GM21447 (cell line): Measurements from ENCODE around the gene DNAJA3.

Experiments used
- ATAC-seq: cut with Tn5 transposase; IDR thresholded peaks from one replicate; pipeline ENCODE4 v1.9.1; 2021; ENCODE audit not compliant: unreplicated experiment

The DNAJA3 gene

DNA sequence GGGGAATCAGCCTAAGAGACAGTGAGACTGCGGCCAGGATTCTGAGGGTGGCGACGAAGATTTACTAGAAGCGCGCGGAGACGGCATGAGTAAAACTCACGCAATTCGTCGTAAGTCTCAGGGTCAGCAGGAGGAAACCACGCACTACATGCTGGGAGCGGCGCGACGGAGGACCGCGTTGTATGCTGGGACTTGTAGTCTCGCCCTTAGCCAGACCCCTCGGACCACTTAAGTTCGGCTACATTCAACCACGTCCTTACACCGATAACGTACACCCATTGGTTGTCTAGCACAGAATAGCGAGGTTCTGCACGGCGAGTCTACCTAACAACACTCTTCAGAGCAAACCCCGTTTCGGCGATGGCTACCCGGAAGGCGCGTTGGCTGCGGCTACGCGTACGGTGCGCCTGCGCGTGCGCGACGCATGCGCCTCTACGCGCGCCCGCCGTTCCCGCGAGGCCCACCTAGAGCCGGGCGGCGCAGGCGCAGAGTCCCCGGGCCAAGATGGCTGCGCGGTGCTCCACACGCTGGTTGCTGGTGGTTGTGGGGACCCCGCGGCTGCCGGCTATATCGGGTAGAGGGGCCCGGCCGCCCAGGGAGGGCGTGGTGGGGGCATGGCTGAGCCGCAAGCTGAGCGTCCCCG is at the start of gene DNAJA3:
Gene DNAJA3, plus strand, starts transcription at position 491 of the 643 bp plus-strand sequence. Its CDS starts 14 bp downstream, at position 505.
- peak; percentile 87 for ATAC-seq

DNA sequence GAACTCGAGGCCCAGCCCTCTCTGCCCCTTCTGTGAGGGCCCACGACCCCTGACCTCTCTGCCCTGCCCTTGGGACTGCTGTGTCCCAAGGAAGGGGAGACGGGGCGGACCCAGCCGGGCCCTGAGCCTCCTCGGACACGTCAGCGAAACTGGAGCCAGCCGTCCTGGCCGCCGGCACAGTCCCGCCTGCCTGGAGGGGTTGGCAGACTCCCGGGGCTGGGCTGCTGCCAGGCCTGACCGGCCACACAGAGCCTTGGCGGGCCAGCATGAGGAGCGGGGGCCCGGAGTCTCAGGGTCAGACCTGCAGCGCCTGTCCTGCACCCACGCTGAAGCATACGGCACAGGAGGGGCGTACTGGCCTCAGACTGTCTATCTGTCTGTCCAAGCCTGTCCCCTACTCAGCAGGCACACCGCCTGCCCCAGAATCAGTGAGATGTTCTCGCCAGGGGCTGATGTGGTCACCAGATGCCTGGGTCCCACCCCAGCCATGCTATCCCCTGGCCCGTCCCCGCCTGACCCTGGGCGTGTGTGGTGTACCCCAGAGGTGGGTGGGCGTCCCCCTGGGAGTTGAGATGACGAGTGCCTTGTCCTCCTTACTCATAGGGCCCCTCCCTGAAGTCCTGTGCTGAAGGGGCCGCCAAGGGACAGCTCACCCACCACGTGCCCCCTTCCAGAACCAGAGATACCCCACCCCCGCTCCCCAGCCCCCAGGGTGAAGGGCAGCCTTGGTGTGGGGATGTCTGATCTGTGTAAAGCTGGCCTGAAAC is 49.4 kb upstream of the DNAJA3 start:
- ATAC-seq, result no peak

DNA sequence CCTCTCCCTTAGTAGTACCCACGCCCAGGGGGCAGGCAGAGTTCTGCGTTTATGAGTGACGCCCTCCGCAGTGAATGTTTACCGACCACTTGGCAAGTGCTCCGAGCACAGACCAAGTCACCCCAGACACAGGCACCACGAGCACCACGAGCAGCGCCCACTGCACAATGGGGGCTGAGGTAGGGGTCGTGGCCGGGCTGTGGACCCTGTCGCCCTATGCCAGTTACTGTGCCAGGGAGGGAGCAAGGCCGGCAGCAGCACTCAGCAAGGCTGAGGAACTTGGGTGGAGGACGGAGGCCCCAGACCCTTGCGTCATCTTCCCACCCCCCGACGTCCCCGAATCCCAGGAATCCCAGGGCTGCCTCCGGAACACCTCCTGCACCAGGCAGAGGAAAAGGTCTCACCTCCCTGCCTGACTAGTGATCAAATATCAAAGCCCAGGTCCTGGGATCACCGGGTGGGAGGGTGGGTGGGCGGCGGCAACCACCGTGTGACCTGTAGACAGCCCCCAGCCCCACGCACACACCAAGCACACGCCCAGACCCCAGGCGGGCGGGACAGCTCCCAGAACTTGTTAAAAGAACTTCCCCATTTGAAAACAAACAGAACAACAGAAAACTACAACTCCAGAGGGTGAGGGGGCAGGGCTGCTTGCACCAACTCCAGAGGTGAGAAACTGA is 48.6 kb upstream of the DNAJA3 start:
- no peak for ATAC-seq

DNA sequence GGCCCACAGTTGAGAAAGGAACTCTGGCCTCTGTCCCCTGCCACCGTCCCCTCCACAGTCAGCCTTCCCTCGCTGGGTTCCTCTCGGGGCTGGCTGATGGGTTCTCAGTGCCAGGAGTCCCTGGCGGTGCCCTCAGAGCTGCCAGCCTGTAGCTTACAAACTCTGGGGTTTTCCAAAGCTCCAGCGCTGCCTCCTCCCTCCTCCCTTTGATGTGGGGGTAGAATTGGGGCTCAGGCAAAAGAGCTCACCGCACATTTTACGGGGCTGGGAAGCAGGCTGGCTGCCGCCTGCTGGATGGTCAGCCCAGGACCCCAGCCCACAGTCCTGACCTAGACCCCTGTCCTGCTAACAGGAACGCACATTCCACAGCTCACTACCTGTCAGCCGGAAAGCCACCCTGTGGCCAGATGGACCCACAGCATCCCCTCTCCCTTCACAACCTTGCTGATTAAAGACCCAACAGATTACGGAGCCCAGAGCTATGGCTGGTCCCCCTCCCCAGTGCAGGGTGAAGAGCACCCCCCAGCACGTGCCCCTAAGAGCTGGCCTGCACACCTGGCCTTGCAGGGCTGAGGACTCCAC is 48.0 kb upstream of the DNAJA3 start:
- ATAC-seq, result no peak

DNA sequence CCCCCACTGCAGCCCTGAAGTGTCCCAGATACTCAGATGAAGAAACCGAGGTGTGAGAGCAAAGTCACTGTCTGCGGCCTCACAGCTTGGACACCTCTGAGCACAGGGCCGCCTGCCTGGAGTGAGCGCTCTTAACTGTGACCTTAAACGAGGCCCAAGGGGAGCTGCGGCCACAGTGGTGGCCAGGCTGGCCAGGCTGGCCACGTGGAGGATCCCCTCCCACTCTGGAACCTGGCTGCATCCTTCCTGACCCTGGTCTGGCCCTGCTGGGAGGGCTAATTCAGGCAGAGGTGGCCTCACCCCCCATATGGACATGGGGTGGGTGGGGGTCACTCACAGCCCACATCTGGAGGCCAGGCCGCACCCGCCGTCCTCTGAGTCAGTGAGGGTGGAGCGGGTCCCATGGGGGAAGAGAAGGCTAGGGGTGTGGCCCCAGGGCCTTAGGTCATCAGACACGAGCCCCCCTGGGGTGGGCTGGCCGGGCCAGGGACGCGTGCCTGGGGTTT is 47.5 kb upstream of the DNAJA3 start:
- no peak for ATAC-seq

DNA sequence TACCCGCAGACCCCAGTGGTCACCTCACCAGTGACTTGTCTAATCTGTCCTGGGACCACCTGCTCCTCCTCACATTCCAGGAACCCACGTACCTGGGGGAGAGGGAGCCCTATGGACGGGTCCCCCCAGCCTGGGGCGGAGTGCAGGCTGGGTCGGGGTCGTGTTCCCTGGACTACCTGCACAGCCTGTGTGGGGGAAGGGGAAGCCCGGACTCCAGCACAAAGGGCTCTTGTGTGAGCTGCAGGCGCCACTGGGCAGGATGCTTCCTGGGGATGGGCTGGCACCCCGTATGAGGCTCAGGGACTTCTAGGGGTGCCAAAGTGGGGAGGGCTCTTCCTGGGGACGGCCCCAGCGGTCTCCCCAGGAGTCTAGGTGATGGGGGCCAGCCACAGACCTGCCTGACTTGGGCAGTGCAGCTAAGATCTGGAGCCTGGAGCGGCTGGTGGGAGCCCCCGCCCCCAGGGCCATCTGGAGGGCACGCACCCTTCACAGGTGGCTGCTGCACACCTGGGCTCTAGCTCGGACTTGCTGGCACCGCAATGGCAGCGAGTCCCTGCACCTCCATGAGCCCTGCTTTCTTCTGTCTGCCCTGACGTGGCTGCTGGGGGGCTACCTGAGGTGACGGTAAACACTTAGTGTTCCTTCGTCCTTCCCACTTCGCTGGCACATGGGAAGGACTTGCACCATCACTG is 46.5 kb upstream of the DNAJA3 start:
- no peak for ATAC-seq

DNA sequence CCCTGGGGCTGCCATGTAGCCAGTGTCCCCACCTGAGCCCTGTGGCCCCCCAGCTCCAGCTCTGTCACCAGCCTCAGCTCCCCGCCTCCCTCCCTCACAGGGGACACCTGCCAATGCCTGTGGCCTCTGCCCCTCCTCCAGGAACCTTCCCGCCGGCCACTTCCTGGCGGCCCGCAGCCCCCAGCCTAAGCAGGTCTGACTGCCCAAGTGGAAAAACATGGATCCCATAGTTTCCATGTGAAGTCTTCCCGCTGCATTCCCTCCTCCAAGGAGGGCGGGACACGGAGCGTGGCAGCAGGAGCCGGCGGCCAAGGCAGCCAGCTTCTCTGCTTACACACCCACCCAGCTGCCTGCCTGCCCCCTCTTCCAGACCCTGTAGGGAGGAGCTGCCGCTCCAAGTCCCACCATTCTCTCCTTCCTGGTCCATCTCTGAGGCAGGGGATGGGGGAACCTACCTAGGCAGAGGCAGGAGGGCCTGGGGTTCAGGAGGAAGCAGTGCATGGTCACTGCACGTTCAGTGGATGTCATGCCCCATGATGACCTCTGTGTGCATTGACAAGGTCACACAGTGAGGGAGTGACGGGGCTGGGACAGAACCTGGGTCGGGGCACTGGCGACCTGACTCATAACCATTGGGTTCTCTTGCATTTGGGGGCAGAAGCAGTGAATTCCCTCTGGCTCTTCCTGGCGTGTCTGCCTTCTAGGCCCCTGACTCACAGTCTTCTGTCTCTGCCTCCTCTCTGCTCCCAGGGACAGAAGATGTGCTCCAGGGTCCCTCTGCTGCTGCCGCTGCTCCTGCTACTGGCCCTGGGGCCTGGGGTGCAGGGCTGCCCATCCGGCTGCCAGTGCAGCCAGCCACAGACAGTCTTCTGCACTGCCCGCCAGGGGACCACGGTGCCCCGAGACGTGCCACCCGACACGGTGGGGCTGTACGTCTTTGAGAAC is 45.3 kb upstream of the DNAJA3 start:
- ATAC-seq, result no peak

DNA sequence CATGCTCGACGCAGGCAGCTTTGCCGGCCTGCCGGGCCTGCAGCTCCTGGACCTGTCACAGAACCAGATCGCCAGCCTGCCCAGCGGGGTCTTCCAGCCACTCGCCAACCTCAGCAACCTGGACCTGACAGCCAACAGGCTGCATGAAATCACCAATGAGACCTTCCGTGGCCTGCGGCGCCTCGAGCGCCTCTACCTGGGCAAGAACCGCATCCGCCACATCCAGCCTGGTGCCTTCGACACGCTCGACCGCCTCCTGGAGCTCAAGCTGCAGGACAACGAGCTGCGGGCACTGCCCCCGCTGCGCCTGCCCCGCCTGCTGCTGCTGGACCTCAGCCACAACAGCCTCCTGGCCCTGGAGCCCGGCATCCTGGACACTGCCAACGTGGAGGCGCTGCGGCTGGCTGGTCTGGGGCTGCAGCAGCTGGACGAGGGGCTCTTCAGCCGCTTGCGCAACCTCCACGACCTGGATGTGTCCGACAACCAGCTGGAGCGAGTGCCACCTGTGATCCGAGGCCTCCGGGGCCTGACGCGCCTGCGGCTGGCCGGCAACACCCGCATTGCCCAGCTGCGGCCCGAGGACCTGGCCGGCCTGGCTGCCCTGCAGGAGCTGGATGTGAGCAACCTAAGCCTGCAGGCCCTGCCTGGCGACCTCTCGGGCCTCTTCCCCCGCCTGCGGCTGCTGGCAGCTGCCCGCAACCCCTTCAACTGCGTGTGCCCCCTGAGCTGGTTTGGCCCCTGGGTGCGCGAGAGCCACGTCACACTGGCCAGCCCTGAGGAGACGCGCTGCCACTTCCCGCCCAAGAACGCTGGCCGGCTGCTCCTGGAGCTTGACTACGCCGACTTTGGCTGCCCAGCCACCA is 44.4 kb upstream of the DNAJA3 start:
- ATAC-seq, result no peak

DNA sequence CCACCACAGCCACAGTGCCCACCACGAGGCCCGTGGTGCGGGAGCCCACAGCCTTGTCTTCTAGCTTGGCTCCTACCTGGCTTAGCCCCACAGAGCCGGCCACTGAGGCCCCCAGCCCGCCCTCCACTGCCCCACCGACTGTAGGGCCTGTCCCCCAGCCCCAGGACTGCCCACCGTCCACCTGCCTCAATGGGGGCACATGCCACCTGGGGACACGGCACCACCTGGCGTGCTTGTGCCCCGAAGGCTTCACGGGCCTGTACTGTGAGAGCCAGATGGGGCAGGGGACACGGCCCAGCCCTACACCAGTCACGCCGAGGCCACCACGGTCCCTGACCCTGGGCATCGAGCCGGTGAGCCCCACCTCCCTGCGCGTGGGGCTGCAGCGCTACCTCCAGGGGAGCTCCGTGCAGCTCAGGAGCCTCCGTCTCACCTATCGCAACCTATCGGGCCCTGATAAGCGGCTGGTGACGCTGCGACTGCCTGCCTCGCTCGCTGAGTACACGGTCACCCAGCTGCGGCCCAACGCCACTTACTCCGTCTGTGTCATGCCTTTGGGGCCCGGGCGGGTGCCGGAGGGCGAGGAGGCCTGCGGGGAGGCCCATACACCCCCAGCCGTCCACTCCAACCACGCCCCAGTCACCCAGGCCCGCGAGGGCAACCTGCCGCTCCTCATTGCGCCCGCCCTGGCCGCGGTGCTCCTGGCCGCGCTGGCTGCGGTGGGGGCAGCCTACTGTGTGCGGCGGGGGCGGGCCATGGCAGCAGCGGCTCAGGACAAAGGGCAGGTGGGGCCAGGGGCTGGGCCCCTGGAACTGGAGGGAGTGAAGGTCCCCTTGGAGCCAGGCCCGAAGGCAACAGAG is 43.5 kb upstream of the DNAJA3 start:
- ATAC-seq, result no peak

DNA sequence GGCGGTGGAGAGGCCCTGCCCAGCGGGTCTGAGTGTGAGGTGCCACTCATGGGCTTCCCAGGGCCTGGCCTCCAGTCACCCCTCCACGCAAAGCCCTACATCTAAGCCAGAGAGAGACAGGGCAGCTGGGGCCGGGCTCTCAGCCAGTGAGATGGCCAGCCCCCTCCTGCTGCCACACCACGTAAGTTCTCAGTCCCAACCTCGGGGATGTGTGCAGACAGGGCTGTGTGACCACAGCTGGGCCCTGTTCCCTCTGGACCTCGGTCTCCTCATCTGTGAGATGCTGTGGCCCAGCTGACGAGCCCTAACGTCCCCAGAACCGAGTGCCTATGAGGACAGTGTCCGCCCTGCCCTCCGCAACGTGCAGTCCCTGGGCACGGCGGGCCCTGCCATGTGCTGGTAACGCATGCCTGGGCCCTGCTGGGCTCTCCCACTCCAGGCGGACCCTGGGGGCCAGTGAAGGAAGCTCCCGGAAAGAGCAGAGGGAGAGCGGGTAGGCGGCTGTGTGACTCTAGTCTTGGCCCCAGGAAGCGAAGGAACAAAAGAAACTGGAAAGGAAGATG is 42.8 kb upstream of the DNAJA3 start:
- ATAC-seq, result no peak

DNA sequence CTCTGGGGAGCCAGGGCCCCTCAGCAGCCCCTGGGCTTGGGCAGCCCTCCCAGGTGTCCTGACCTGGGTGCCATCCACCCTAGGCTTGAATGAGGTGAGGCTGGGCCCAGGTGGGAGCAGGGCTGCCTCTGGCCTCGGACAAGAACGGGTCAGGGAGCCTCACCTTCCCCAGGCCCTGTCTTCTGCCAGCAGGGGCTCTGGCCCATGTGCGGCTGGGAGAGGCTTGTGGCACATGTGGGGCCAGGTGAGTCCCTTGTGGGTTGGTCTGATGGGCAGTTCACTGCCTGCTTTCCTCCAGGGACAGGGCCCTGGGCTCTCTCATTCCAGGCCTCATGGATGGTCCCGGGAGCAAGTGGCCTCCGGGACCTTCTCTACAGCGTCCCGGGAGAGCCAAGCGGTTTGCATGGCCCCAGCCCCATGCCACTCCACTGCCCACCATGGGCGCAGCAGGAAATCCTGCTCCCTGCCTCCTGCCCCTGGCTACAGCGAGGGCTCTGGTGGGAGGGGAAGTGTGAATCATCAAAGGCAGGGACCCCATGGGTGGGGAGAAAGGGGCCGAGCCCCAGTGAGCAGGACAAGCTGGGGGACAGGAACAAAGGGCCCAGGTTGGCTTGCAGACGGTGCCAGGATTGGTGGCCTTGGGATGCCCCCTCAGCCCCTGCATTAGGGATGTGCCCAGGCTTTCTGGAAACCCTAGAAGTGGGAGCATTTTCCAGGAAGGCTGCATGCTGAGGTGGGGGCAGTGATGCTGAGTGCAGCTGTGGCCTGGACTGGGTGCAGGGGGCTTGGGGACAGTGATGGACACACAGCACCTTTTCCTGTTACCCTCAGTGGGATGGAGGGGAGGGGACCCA is 41.9 kb upstream of the DNAJA3 start:
- no peak for ATAC-seq

DNA sequence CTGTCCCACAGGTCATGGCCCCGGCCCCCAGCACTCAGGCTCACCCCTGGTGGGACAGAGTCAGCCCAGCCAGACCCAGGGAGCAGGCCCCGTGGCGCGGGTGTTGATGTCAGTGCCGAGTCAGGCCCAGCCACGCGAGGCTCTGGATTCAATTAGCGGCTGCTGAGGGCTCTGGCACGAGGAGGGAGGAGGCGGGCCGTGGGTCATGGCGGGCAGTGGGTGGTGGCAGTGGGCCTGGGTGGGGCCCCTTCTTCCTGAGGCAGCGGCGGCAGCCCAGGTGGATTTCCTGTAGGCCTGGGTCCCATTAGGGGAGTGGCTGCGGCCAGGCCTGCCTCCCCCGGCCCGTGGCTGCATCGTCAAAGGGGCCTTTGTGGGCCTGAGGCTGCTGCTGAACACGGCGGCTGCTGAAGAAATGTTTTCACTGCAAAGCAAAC is 41.1 kb upstream of the DNAJA3 start:
- ATAC-seq, result no peak

DNA sequence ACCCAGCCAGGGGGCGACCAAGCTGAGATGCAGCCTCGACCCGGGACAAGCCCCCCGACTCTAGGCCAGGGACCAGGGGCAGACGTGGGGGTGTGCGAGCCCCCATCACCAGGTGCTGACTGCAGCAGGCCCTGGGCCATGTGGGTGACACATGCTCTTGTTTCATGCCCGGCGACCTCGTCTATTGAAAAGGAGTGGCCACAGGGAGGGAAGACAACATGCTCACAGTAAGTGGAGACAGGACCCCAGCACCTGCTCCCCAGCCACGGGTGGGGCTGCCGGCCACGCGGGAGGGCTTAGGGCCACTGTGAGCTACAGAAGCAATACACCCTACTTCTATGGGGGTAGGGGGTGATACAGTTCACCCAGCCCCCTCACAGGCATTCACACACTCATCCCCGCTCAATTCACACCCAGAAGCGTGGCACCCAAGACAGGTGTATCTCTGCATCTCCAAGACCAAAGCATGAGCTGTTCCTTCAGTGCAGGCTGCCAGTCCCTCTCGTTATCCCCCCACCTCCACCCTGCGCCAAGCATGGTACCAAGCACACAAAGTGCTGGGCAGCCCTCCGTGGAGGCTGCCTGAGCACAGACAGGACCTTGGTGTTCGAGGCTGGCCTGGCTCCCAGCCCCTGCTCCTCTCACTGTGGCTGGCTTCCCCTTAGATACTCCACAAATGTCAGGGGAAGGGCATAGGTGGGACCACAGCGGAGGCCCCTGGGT is 40.4 kb upstream of the DNAJA3 start:
- ATAC-seq, result no peak

DNA sequence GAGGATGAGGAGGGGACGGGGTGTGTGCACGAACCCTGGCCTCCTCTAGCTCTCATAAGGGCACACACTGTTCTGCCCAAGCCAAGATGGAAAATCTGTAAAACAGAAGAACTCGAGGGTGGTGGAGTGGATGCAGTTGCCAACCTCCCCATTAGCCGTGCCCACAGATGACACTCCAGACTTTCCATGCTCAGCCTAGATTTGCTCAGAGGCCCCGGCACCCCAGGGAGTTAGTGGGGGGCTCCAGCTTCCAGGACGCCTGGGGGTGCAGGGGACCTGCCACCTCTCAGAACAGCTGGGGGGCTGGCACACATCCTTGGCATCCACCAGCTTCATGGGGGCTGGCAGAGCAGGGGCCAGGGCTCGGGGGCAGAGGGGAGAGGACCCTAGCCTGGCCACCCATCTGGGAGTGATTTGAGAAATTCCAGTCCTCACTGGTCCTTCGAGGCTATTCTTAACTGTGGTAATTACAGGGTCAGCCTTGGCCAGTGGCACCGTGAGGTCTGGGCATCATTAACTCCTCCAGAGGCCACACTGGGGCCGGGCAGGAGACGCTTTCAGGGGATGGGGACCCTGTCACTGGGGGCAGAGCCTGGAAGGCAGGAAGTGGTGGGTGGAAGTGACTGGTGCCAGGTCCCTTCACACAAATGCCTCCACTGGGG is 39.7 kb upstream of the DNAJA3 start:
- no peak for ATAC-seq

DNA sequence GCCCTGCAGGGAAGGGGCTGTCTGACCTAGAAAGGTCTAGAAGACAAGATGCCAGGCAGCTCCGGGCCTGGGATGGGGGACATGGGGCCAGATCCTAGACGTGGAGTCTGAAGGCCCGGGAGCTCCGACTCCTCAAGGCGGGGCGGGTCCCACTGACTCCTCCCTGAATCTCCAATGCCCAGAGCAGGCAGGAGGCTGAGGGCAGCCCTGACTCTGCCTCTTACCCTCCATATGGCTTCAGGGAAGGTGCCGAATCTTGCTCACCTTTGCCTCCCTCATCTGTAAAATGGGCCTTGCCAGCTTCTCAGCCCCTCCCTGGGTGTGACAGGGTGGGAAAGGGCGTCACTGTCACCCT is 39.2 kb upstream of the DNAJA3 start:
- no peak for ATAC-seq
